Adipose tissue (tissue), 3 donors: ENCODE results near the gene INVS. TPM values are rescaled to one million over a fixed set of nuclear protein-coding genes. Genes with fewer than 3 reads are reported as not detected.
"Not testable (repeated sequence)": the region's sequence is repeated elsewhere in the genome, so short reads cannot be mapped to it uniquely, and the experiment has no call there.

Source experiments
- H3K27ac ChIP-seq: one replicate; pipeline ENCODE4 v1.5.1; 2013; ENCODE audit warnings: low read depth, low read length
- WGBS, 3 donors: extraction: QIAGEN DNeasy Blood & Tissue Kit; methylation state at CpG; one replicate each; pipeline ENCODE4 v1.1.7; 2013; 5-methylcytosine and 5-hydroxymethylcytosine counted together
- polyA plus RNA-seq, 3 donors: library from polyadenylated mRNA; stranded (reverse); fragments of 200-250 nt; gene quantifications; one replicate each; pipeline ENCODE4 v1.2.3, GENCODE V29; 2013
- donor health status: healthy with polysubstance abuse.
- donor health status: Bipolar disorder and iron deficiency.
- donor health status: healthy.

INVS gene
- polyA plus RNA-seq, result 1 to 10 TPM; 2.9 to 7.8 (median 7.0) TPM

GRCh38 chr9:100098887-100099721 lies at the start of gene INVS, which contains the start of gene ERP44:
TSS of gene INVS (plus strand) at chr9:100099243. CDS start at chr9:100104522, 5,279 bp downstream.
TSS of gene ERP44 (minus strand) at chr9:100099000. CDS start at chr9:100098840, 160 bp downstream.
- 0% methylated on average over 52 to 54 of the region's 54 CpGs for WGBS, 3 donors
- peak within 1 kb of the TSS; percentile 34 for H3K27ac ChIP-seq

- WGBS, 3 donors, result 56 to 92% (median 90%) methylated on average over 1 of the region's 1 CpG
Observed at GRCh38 chr9:100049551-100049950, 49.5 kb upstream of the INVS start.

GRCh38 chr9:100052375-100052774 lies 46.7 kb upstream of the INVS start:
- no peak overlapping the region for H3K27ac ChIP-seq
- 51 to 81% (median 57%) methylated on average over 6 of the region's 6 CpGs for WGBS, 3 donors

More at GRCh38 chr9:100049551-100049950, 49.5 kb upstream of the INVS start:
- no peak overlapping the region for H3K27ac ChIP-seq

DNA sequence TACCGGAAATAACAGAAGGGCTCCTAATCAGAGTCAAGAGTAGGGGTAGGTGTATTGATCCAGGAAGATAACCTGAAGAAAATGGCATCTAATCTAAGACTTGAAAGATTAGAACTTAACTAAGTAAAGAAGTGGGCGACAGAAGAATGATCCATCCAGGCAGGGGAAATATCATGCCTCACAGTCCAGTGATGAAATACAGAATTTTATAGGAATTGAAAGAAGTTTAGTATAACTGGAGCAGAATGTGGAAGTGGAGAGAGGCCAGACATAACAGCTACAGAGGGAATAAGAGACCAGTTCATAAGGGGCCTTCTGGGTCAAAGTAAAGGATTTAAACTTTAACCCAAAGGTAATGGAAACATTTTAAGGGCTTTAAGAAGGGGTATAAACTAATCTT lies 42.5 kb upstream of the INVS start:
- 64 to 93% (median 89%) methylated on average over 2 of the region's 2 CpGs for WGBS, 3 donors
- H3K27ac ChIP-seq, result no peak overlapping the region

DNA sequence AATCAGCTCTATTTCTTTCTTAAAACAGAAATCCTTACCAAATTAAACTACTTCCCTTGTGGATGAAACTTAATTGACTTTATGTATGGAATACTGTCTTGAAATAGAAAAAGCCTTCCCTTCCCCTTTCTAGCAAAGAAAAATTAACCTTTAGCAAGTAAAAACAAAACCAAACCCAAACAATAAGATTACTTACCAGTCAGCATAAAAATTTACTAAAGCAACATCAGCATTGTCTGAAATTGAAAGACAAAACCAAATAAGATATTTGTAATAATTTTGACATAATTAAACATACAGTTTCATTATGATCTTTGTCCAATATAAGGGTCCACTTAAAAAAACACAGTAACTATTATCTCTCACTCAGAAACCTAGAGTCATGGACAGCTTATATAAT lies 41.4 kb upstream of the INVS start:
- no peak overlapping the region for H3K27ac ChIP-seq

DNA sequence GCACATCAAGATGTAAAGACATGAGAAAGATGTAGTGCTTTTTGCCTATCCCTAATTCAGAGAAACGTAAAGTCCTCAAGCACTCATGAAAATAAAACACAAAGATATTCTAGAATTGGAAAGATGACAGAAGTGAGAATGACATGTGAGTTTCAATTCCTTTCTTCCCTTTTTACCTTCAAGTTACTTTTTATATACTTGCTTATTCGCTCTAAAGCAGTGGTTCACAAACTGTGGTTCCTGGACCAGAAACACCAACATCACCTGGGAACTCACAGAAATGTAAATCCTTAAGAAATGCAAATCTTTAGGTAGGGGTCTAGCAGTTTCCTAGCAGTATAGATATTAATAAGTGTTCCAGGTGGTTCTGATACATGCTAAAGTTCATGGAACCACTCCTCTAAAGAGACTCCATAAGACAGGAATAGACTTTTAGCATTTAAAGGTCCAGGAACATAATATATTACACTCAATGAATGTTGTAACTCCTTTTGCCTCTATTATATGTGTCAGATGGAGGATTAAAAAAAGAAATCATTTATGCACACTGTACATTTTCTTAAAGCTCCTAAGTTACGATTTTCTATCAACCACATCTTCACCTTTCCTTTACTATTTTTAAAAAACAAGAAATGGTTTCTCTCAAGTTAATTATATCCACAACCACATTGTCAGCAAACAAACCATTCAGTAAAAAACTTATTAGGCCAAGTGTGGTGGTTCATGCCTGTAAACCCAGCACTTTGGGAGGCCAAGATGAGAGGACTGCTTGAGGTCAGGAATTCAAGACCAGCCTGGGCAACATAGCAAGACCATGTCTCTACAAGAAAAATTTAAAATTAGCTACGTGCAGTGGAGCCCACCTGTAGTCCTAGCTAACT lies 40.1 kb upstream of the INVS start:
- H3K27ac ChIP-seq, result no peak overlapping the region
- WGBS, 3 donors, result 91 to 94% (median 92%) methylated on average over 4 of the region's 4 CpGs

DNA sequence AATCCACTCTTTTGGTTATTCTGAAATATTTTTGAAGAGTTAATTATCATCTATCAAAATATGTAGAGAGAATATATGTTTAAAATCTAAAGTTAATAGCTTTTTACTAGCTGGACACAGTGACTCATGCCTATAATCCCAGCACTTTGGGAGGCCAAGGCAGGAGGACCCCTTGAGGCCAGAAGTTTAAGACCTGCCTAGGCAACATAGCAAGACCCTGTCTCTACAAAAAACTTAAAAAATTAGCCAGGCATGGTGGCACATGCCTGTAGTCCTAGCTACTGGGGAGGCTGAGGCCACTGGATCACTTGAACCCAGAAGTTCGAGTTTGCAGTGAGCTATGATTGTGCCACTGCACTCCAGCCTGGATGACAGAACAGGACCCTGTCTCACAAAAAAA lies 36.4 kb upstream of the INVS start:
- 65 to 92% (median 86%) methylated on average over 1 of the region's 1 CpG for WGBS, 3 donors
- not testable (repeated sequence) for H3K27ac ChIP-seq

DNA sequence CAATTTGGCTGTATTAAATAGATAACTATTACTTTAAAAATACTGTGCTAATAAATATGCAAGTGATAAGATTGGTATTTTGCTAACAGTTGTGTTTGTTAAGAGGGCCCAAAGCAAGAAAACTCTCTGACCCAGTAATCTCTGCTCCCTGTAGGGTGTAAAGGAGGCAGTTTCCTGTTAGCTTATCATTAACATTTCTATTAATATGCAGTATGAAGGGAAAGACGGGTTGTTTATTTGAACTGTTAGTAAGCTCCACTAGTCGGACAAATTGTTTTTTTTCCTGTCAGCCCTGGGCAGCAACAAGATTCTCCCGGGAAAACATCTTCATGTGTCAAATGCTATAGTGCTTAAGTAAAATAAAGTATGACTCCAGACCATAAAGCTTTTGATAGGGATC lies 35.9 kb upstream of the INVS start:
- 19 to 47% (median 45%) methylated on average over 3 of the region's 3 CpGs for WGBS, 3 donors
- H3K27ac ChIP-seq, result no peak overlapping the region

GRCh38 chr9:100064872-100065581 lies 34.0 kb upstream of the INVS start:
- H3K27ac ChIP-seq, result no peak overlapping the region
- 78 to 81% (median 79%) methylated on average over 8 of the region's 8 CpGs for WGBS, 3 donors

- no peak overlapping the region for H3K27ac ChIP-seq
- WGBS, 3 donors, result 18 to 27% (median 20%) methylated on average over 2 of the region's 2 CpGs
Observed at GRCh38 chr9:100066539-100066938, 32.5 kb upstream of the INVS start.

- not testable (repeated sequence) for H3K27ac ChIP-seq
- 98% methylated on average over 8 to 26 of the region's 30 CpGs for WGBS, 3 donors
Observed at GRCh38 chr9:100067990-100068389, 31.1 kb upstream of the INVS start.

DNA sequence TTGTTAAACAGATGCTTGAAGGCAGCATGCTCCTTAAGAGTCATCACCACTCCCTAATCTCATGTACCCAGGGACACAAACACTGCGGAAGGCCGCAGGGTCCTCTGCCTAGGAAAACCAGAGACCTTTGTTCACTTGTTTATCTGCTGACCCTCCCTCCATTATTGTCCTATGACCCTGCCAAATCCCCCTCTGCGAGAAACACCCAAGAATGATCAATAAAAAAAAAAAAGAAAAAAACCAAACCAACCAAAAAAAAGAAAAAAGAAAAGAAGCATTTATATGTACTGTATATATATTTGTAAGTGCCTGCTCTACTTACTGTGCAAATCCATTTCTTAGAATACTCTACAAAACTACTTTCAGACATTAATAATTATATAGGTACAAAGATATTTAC lies 30.0 kb upstream of the INVS start:
- H3K27ac ChIP-seq, result not testable (repeated sequence)
- WGBS, 3 donors, result 100% methylated on average over 1 of the region's 3 CpGs; no CpG with 5 or more reads in 2 of the 3 donors

DNA sequence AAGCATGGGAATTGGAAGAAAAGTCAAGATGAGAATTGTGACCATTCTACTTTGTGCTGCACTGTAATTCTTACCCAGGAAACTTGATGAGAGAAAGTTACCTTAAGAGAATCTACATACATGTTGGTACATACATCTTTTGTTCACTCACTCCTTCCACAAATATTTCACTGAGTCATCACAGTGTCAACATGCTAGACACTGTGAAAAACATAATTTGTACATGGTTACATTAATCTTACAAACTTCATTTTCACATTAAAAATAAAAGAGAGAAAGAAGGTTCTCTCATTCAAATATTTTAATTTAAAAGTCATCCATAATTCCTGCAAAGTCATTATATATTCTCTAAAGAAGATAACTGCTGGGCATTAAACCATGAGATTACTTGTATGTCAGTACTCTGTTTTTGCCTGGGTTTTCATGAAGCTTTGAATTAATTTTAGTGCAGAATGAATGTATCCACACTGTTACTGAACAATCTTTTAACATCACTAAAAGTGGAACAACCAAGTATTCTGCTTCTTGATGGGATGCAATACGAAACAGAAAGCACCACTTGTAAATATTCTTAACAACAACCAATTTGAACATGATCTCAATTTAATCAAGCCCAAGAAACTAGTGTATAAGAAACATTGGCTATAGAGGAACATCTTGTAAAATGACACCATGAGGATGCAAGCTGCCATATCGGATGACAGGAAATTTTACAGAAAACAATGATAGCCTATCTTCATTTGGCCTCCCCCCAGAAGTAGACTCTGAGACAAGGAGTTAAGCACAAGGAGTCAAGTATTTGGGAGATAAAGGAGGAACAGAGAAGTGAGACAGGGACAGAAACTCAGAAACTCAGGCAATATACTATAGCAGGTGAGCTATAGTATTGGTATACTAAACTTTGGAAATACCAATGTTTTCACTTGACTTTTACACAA lies 28.7 kb upstream of the INVS start:
- no peak overlapping the region for H3K27ac ChIP-seq
- WGBS, 3 donors, result 88 to 91% (median 88%) methylated on average over 2 of the region's 2 CpGs

DNA sequence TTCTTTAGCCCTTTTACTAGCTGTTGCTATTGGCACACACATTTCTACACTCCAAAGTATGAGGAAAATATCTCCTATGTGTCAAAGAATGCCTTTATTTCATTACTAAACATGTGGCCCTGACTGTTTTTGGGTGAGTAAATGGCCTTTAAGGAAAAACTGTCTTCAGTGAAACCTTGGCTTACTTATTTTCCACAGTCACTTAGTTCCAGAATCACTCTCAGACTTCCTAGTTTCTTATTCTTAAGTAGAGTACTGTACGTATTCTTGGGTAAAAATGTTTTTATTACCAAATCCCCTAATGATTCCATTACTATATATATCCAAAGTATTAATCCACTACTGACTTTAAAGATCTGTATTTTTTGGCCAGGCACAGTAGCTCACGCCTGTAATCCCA lies 27.8 kb upstream of the INVS start:
- no peak overlapping the region for H3K27ac ChIP-seq
- WGBS, 3 donors, result 80 to 95% (median 88%) methylated on average over 2 of the region's 2 CpGs

- H3K27ac ChIP-seq, result no peak overlapping the region
- WGBS, 3 donors, result 54 to 78% (median 63%) methylated on average over 2 of the region's 2 CpGs
Observed at GRCh38 chr9:100072805-100073204, 26.2 kb upstream of the INVS start.

GRCh38 chr9:100074093-100074492 lies 24.9 kb upstream of the INVS start:
- WGBS, 3 donors, result 71 to 89% (median 86%) methylated on average over 6 of the region's 6 CpGs

DNA sequence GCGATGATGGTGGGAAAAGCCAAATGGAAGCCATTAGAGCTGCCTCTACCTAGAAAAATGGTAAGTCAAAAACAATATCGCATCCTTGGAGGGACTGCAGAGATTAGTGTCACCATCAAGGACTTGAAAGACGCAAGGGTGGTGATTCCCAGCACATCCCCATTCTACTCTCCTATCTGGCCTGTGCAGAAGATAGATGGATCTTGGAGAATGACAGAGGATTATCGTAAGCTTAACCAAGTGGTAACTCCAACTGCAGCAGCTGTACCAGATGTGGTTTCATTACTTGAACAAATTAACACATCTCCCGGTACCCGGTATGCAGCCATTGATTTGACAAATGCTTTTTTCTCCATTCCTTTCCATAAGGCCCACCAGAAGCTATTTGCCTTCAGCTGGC lies 24.1 kb upstream of the INVS start:
- WGBS, 3 donors, result 98% methylated on average over 6 of the region's 6 CpGs
- H3K27ac ChIP-seq, result peak overlapping the region; percentile 1

More at GRCh38 chr9:100074093-100074492, 24.9 kb upstream of the INVS start:
- no peak overlapping the region for H3K27ac ChIP-seq

DNA sequence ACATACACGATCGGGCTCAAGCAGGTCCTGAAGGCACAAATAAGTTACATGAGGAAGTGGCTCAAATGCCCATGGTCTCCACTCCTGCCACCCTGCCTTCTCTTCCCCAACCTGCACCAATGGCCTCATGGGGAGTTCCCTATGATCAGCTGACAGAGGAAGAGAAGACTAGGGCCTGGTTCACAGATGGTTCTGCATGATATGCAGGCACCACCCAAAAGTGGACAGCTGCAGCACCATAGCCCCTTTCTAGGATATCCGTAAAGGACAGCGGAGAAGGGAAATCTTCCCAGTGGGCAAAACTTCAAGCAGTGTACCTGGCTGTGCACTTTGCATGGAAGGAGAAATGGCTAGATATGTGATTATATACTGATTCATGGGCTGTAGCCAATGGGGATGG lies 22.8 kb upstream of the INVS start:
- 97 to 98% (median 98%) methylated on average over 4 of the region's 4 CpGs for WGBS, 3 donors
- H3K27ac ChIP-seq, result not testable (repeated sequence)
